Activated naive CD8-positive, alpha-beta T cell (primary cell): ENCODE results near the gene AKAP7.

Experiments
- H3K27ac Mint-ChIP-seq: one replicate; pipeline ENCODE4 v1.8.0; 2021; ENCODE audit warnings: mixed read lengths
- H3K27me3 Mint-ChIP-seq: one replicate; pipeline ENCODE4 v1.8.0; 2021; ENCODE audit warnings: mixed read lengths
- H3K36me3 Mint-ChIP-seq: one replicate; pipeline ENCODE4 v1.8.0; 2021; ENCODE audit warnings: mixed read lengths
- H3K4me1 Mint-ChIP-seq: one replicate; pipeline ENCODE4 v1.8.0; 2021; ENCODE audit warnings: low read depth, mixed read lengths
- H3K4me3 Mint-ChIP-seq: one replicate; pipeline ENCODE4 v1.8.0; 2021; ENCODE audit warnings: mild to moderate bottlenecking, mixed read lengths
- H3K9me3 Mint-ChIP-seq: one replicate; pipeline ENCODE4 v1.8.0; 2021; ENCODE audit warnings: low read depth, mixed read lengths

AKAP7 gene

DNA sequence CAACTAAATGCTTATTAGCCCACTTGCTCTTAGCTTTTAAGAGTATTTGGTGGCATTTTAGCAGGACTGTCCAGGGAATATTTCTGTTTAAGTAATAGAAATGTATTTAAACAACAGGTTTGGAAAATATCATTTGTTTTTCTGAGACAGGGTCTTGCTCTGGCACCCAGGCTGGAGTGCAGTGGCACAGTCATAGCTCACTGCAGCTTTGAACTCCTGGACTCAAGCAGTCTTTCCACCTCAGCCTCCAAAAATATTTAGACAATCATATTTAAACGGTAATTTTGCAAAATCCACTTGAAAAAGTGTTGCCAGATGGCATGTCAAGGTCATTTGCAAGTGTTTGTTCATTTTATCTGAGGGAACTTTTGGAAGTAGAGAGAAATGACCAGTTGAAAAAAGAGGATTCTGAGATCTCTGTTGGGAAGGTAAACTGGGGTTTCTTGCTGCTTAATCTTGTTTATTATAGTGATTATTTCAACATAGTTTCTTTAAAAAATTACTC, 25.0 kb downstream of the AKAP7 start:
- no peaks in the 10 kb centered on the region for H3K9me3 Mint-ChIP-seq
- H3K27ac Mint-ChIP-seq = no peak overlapping the region
- H3K4me3 Mint-ChIP-seq = no peak overlapping the region
- H3K36me3 Mint-ChIP-seq = peaks cover 6% of the 10 kb centered on the region
- H3K4me1 Mint-ChIP-seq = no peaks in the 10 kb centered on the region
- H3K27me3 Mint-ChIP-seq = no peaks in the 10 kb centered on the region

DNA sequence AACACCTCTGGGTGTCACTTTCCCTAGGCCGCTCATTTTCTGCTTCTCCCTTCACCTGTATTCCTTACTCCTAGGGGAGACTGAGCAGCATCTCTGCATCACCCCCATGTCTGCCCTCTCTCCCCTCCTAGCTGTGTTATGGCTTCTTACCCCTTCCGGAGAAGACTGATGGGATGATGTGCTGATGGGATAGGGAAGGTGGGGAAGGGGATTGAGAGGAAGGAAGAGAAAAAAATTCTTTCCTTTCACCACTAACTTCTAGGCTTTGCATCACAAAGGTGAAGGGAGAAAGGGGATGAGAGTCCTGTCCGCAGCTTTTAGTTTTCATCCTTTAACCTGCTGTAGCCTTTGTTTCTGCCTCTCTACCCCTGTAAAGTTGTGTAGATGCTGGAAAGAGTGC, 26.7 kb downstream of the AKAP7 start:
- H3K27me3 Mint-ChIP-seq = no peaks in the 10 kb centered on the region
- H3K36me3 Mint-ChIP-seq = peaks cover 4% of the 10 kb centered on the region

DNA sequence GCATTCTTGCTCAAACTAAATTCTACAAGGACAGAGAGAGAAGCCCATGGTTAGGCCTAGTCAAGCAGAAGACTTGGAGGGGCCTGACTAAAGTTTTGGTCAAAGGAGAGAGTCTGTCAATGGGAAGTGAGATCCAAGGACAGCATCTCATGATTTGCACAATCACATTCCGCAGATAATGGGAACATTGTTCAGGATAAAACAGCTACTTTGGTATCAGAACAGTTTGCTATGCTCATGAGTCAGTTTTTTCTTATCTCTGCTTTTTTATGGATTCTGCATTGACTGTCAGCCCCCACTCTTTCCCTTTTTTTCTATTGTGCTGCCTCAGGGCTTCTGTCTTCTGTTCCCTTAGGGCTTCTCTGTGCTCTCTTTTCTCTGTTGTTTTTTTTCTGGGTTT, 28.6 kb downstream of the AKAP7 start:
- no peaks in the 10 kb centered on the region for H3K4me1 Mint-ChIP-seq
- H3K27ac Mint-ChIP-seq = no peak overlapping the region
- no peaks in the 10 kb centered on the region for H3K9me3 Mint-ChIP-seq
- peaks cover 4% of the 10 kb centered on the region for H3K36me3 Mint-ChIP-seq
- no peak overlapping the region for H3K4me3 Mint-ChIP-seq
- H3K27me3 Mint-ChIP-seq = no peaks in the 10 kb centered on the region

More for the DNA sequence above, 26.7 kb downstream of the AKAP7 start:
- Mint-ChIP-seq H3K9me3 (no peaks in the 10 kb centered on the region), H3K4me3 (no peak overlapping the region), H3K4me1 (no peaks in the 10 kb centered on the region), H3K27ac (no peak overlapping the region)

GRCh38 chr6:131164506-131164905, 29.2 kb downstream of the AKAP7 start:
- H3K36me3 Mint-ChIP-seq = peaks cover 9% of the 10 kb centered on the region
- no peaks in the 10 kb centered on the region for H3K27me3 Mint-ChIP-seq
- H3K4me3 Mint-ChIP-seq = no peak overlapping the region
- no peaks in the 10 kb centered on the region for H3K9me3 Mint-ChIP-seq
- H3K4me1 Mint-ChIP-seq = no peaks in the 10 kb centered on the region
- no peak overlapping the region for H3K27ac Mint-ChIP-seq

- Mint-ChIP-seq H3K27ac (no peak overlapping the region), H3K4me1 (no peaks in the 10 kb centered on the region), H3K9me3 (no peaks in the 10 kb centered on the region), H3K36me3 (peaks cover 7% of the 10 kb centered on the region), H3K4me3 (no peak overlapping the region), H3K27me3 (no peaks in the 10 kb centered on the region)
Measured at GRCh38 chr6:131167773-131168172, 32.5 kb downstream of the AKAP7 start.

GRCh38 chr6:131169613-131170012, 34.3 kb downstream of the AKAP7 start:
- H3K27ac Mint-ChIP-seq = no peak overlapping the region
- no peaks in the 10 kb centered on the region for H3K9me3 Mint-ChIP-seq
- H3K4me1 Mint-ChIP-seq = no peaks in the 10 kb centered on the region
- H3K36me3 Mint-ChIP-seq = peaks cover 6% of the 10 kb centered on the region
- no peaks in the 10 kb centered on the region for H3K27me3 Mint-ChIP-seq
- H3K4me3 Mint-ChIP-seq = no peak overlapping the region

- H3K4me3 Mint-ChIP-seq = no peak overlapping the region
- no peaks in the 10 kb centered on the region for H3K27me3 Mint-ChIP-seq
- H3K36me3 Mint-ChIP-seq = peaks cover 6% of the 10 kb centered on the region
- H3K4me1 Mint-ChIP-seq = no peaks in the 10 kb centered on the region
- no peaks in the 10 kb centered on the region for H3K9me3 Mint-ChIP-seq
- H3K27ac Mint-ChIP-seq = no peak overlapping the region
Measured at GRCh38 chr6:131172222-131172621, 37.0 kb downstream of the AKAP7 start.

GRCh38 chr6:131173680-131174079, 38.4 kb downstream of the AKAP7 start:
- no peak overlapping the region for H3K4me3 Mint-ChIP-seq
- no peaks in the 10 kb centered on the region for H3K4me1 Mint-ChIP-seq
- peaks cover 9% of the 10 kb centered on the region for H3K36me3 Mint-ChIP-seq
- H3K27me3 Mint-ChIP-seq = no peaks in the 10 kb centered on the region
- no peak overlapping the region for H3K27ac Mint-ChIP-seq
- no peaks in the 10 kb centered on the region for H3K9me3 Mint-ChIP-seq

GRCh38 chr6:131175564-131175963, 40.3 kb downstream of the AKAP7 start:
- Mint-ChIP-seq H3K27me3 (no peaks in the 10 kb centered on the region), H3K36me3 (peaks cover 4% of the 10 kb centered on the region), H3K4me1 (no peaks in the 10 kb centered on the region), H3K4me3 (no peak overlapping the region), H3K27ac (no peak overlapping the region), H3K9me3 (no peaks in the 10 kb centered on the region)

- H3K36me3 Mint-ChIP-seq = peaks cover 7% of the 10 kb centered on the region
- H3K27me3 Mint-ChIP-seq = no peaks in the 10 kb centered on the region
- H3K4me1 Mint-ChIP-seq = peaks cover 3% of the 10 kb centered on the region
- no peak overlapping the region for H3K4me3 Mint-ChIP-seq
- no peaks in the 10 kb centered on the region for H3K9me3 Mint-ChIP-seq
- H3K27ac Mint-ChIP-seq = no peak overlapping the region
Measured at GRCh38 chr6:131177996-131178395, 42.7 kb downstream of the AKAP7 start.

DNA sequence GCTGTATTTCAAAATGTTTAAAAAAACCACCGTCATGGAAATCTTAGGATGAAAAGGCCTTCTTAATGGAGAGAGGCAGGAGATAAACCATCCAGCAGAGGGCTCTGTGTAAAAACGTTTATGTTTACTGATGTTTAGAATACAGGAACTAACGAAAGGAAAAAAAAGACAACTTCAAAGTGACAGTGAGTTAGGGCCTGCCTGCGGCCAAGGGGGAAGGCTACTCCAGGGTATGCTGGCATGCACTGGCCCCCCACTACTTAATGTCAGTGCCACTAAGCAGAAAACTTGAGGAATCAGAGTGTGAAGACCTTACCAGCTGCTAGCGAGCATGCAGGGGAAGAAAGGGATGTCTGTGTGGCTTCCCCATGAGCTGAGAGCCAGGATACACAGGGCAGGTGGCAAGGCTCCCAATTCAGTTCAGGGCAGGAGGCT, 47.7 kb downstream of the AKAP7 start:
- no peaks in the 10 kb centered on the region for H3K27me3 Mint-ChIP-seq
- H3K27ac Mint-ChIP-seq = peak overlapping the region; percentile 93
- peaks cover 4% of the 10 kb centered on the region for H3K9me3 Mint-ChIP-seq
- peaks cover 18% of the 10 kb centered on the region for H3K36me3 Mint-ChIP-seq
- peaks cover 12% of the 10 kb centered on the region for H3K4me1 Mint-ChIP-seq
- peak overlapping the region; percentile 74 for H3K4me3 Mint-ChIP-seq

DNA sequence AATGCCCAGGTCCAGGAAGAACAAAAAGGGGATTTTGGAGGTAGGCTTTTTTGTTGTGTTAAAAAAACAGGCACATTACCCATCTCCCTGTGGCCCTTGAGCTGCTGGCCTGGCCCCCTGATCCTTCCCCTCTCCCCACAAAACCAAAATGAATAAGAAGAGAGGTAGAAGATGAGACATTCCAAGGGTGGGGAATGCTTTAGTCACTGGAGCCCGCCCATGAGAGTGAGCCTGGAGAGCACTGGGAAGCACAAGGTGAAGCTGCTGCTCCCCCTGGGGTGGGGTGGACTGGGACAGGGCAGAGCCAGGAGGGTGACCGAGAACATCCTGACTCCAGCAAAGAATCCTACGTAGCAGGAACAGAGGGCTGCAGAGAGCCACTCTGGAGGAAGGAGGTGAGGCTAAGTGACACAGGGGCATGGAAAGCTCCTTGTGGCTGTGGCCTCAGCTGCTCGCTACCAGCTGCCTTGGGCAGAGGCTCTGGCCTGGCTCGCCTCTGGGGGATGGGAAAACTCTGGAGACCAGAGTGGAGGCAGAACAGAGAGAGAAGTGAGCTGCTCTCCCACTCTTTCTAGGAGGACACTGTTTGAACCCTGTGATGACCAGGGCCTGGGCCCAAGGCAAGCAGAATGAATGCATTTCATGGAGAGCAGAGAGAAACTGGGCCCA, 48.3 kb downstream of the AKAP7 start:
- Mint-ChIP-seq H3K27me3 (no peaks in the 10 kb centered on the region), H3K4me3 (no peak overlapping the region), H3K36me3 (peaks cover 17% of the 10 kb centered on the region), H3K9me3 (peaks cover 4% of the 10 kb centered on the region), H3K27ac (peak overlapping the region; percentile 93), H3K4me1 (peaks cover 12% of the 10 kb centered on the region)

DNA sequence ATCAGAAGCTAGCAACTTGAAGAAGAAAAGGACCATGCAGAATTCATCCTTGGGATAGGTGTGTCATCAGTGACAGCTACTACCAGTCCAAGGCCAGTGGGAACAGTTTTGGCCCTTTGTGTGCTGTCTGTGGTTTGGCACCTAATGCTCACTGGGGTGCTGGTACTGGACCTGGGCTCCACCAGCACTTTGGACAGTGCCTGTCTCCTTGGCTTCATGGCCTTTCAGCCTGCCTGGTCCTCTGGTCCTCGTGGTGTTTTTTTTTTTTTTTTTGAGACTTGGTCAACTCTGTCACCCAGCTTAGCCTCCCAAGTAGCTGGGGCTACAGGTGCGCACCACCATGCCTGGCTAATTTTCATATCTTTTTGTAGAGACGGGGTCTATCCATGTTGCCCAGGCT, 56.3 kb downstream of the AKAP7 start:
- no peaks in the 10 kb centered on the region for H3K4me1 Mint-ChIP-seq
- peaks cover 37% of the 10 kb centered on the region for H3K9me3 Mint-ChIP-seq
- no peaks in the 10 kb centered on the region for H3K27me3 Mint-ChIP-seq
- H3K36me3 Mint-ChIP-seq = peaks cover 46% of the 10 kb centered on the region
- no peak overlapping the region for H3K4me3 Mint-ChIP-seq
- no peak overlapping the region for H3K27ac Mint-ChIP-seq

GRCh38 chr6:131197716-131198115, 62.4 kb downstream of the AKAP7 start:
- Mint-ChIP-seq H3K36me3 (peaks cover 32% of the 10 kb centered on the region), H3K27ac (peak overlapping the region; percentile 94), H3K4me1 (peaks cover 43% of the 10 kb centered on the region), H3K4me3 (peak overlapping the region; percentile 50), H3K27me3 (no peaks in the 10 kb centered on the region), H3K9me3 (peaks cover 28% of the 10 kb centered on the region)

DNA sequence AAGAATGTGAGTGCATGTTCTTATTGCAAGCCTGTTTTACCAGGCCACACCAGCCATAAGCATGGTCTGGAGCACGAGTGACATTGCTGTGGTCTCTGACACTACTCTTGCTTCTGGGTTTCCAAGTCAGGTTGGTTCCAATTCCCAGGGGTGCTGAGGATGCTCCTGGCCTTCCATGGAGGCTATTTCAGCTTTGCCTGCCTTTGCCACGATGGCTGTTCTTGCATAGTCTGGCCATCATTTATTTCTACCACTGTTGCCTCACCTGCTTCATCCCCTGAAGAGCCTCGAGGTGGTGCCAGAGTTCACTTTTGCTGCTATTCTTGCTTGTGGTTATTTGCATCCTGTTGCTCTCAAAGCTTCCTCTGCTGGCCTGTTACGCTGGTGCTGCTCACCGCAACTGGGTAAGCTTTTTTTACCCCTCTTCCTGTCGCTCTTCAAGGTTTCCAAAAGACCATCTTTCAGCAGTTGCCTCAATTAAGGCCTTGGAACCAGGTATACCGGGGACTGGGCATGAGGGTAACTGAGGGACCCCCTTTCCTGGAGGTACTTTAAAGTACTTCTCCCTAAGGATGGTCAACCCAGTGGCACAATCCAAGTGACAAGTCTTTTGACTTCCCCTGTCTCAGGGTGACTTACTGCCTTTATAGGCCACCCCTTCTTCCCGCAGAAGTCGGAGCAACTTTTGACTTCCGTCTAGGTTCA, 64.5 kb downstream of the AKAP7 start:
- H3K27ac Mint-ChIP-seq = peak overlapping the region; percentile 94
- H3K27me3 Mint-ChIP-seq = no peaks in the 10 kb centered on the region
- H3K36me3 Mint-ChIP-seq = peaks cover 15% of the 10 kb centered on the region
- peak overlapping the region; percentile 79 for H3K4me3 Mint-ChIP-seq
- H3K4me1 Mint-ChIP-seq = peaks cover 60% of the 10 kb centered on the region
- H3K9me3 Mint-ChIP-seq = peaks cover 8% of the 10 kb centered on the region
